Natural killer cell (primary cell): ENCODE results near the gene GNG7. TPM values are rescaled to one million over a fixed set of nuclear protein-coding genes. Genes with fewer than 3 reads are reported as not detected.
"Not testable (repeated sequence)": the region's sequence is repeated elsewhere in the genome, so short reads cannot be mapped to it uniquely, and the experiment has no call there.

Experiments
- ATAC-seq, 3 donors: fragments of 150-1000 bp in 2 of 3; fragments of 200-7000 bp in 1 of 3; cut with Tn5 transposase; 1 replicate in 1 of 3; 2 replicates in 2 of 3; pipeline ENCODE4 v1.10.0; 2021; ENCODE audit warnings: mild to moderate bottlenecking in 2 of 3, moderate library complexity in 2 of 3
- DNase-seq, 2 donors: peaks; one replicate each; pipeline versions ENCODE4 v3.0.0 to v3.0.0-alpha.2; 2013 to 2021; ENCODE audit warnings: mixed read lengths in 1 of 2
- H3K27ac ChIP-seq: one replicate; pipeline ENCODE4 v1.5.1; 2013; ENCODE audit warnings: mild to moderate bottlenecking, low read length
- H3K27me3 ChIP-seq: one replicate; pipeline ENCODE4 v1.6.1; 2013; ENCODE audit warnings: low read length; ENCODE audit not compliant: control insufficient read depth, insufficient read depth
- H3K36me3 ChIP-seq: one replicate; pipeline ENCODE4 v1.6.1; 2013; ENCODE audit warnings: low read length; ENCODE audit not compliant: control insufficient read depth, insufficient read depth
- H3K4me1 ChIP-seq: one replicate; pipeline ENCODE4 v1.6.1; 2013; ENCODE audit warnings: low read length; ENCODE audit not compliant: control insufficient read depth, insufficient read depth
- H3K4me3 ChIP-seq: one replicate; pipeline ENCODE4 v1.5.1; 2013; ENCODE audit warnings: low read length
- H3K9me3 ChIP-seq: one replicate; pipeline ENCODE4 v1.6.1; 2013; ENCODE audit warnings: low read length; ENCODE audit not compliant: control insufficient read depth, insufficient read depth
- H3K27ac Mint-ChIP-seq, 2 donors: one replicate each; pipeline ENCODE4 v1.8.0; 2022; ENCODE audit warnings: mild to moderate bottlenecking in 2 of 2, mixed read lengths in 2 of 2, moderate library complexity in 1 of 2
- H3K27me3 Mint-ChIP-seq, 2 donors: one replicate each; pipeline ENCODE4 v1.8.0; 2022; ENCODE audit warnings: low read depth in 2 of 2, mixed read lengths in 2 of 2
- H3K36me3 Mint-ChIP-seq: one replicate; pipeline ENCODE4 v1.8.0; 2022; ENCODE audit warnings: mixed read lengths
- H3K4me1 Mint-ChIP-seq, 2 donors: one replicate each; pipeline ENCODE4 v1.8.0; 2022; ENCODE audit warnings: mixed read lengths in 2 of 2
- H3K4me3 Mint-ChIP-seq: one replicate; pipeline ENCODE4 v1.8.0; 2022; ENCODE audit warnings: mild to moderate bottlenecking, moderate library complexity, mixed read lengths
- H3K9me3 Mint-ChIP-seq, 2 donors: one replicate each; pipeline ENCODE4 v1.8.0; 2022; ENCODE audit warnings: mixed read lengths in 2 of 2
- CTCF ChIP-seq: fragments of 200-600 bp; IDR thresholded peaks from one replicate; pipeline ENCODE4 v1.8.0; 2022; ENCODE audit warnings: antibody characterized with exemption
- WGBS: methylation state at CpG from one replicate; pipeline ENCODE4 v1.1.7; 2013; ENCODE audit warnings: missing lambda C conversion rate; ENCODE audit not compliant: insufficient coverage; 5-methylcytosine and 5-hydroxymethylcytosine counted together
- intact Hi-C: fragments of 100-400 bp; cut with micrococcal nuclease; formaldehyde crosslinking; loops from one replicate; pipeline ENCODE4 v1.14.2; 2022
- total RNA-seq, 4 donors: library from RNA; stranded (reverse); fragments of 120-200 nt in 1 of 4; gene quantifications; one replicate each; pipeline versions ENCODE4 v1.2.3 to v1.2.4, GENCODE V29; 2013 to 2022

GNG7 gene
- total RNA-seq, 3 donors from 2014 or later (not counting 1 experiment from before 2014, with no cell fraction given) = 0.75 to 4.8 (median 1.5) TPM

GRCh38 chr19:2560369-2560768 is 142.1 kb downstream of the GNG7 start:
- DNase-seq (no peak), ATAC-seq (no peak)
- Histone ChIP-seq H3K9me3 (no peaks in the 10 kb centered on the region), H3K27ac (no peak overlapping the region), H3K27me3 (no peaks in the 10 kb centered on the region), H3K36me3 (no peaks in the 10 kb centered on the region), H3K4me3 (no peak overlapping the region), H3K4me1 (peaks cover 34% of the 10 kb centered on the region)
- Mint-ChIP-seq H3K4me1 (peaks cover 23 to 25% of the 10 kb centered on the region in 2 donors), H3K36me3 (no peaks in the 10 kb centered on the region), H3K9me3 (no peaks in the 10 kb centered on the region), H3K27me3 (no peaks in the 10 kb centered on the region), H3K27ac (no peak overlapping the region), H3K4me3 (no peak overlapping the region)
- intact Hi-C loops = no loop called here
- WGBS = 95% methylated on average over 13 of the region's 13 CpGs
- no peak for TF ChIP-seq CTCF

GRCh38 chr19:2558543-2558942 is 144.0 kb downstream of the GNG7 start:
- Mint-ChIP-seq H3K4me1 (peaks cover 23 to 25% of the 10 kb centered on the region in 2 donors), H3K27ac (no peak overlapping the region), H3K36me3 (no peaks in the 10 kb centered on the region), H3K4me3 (no peak overlapping the region), H3K9me3 (no peaks in the 10 kb centered on the region), H3K27me3 (no peaks in the 10 kb centered on the region)
- Histone ChIP-seq H3K27me3 (no peaks in the 10 kb centered on the region), H3K9me3 (no peaks in the 10 kb centered on the region), H3K27ac (no peak overlapping the region), H3K4me1 (peaks cover 34% of the 10 kb centered on the region), H3K36me3 (no peaks in the 10 kb centered on the region), H3K4me3 (no peak overlapping the region)
- ATAC-seq (no peak), DNase-seq (no peak)
- intact Hi-C loops = no loop called here
- TF ChIP-seq CTCF = no peak
- WGBS = 100% methylated on average over 2 of the region's 2 CpGs

- H3K4me3 ChIP-seq, H3K9me3 ChIP-seq, H3K27ac ChIP-seq, ATAC-seq, H3K9me3 Mint-ChIP-seq, H3K27ac Mint-ChIP-seq, H3K4me3 Mint-ChIP-seq, intact Hi-C loops, DNase-seq, H3K27me3 Mint-ChIP-seq, H3K27me3 ChIP-seq, H3K36me3 Mint-ChIP-seq, H3K36me3 ChIP-seq: not testable (repeated sequence)
- peaks cover 24 to 25% of the 10 kb centered on the region in 2 donors for H3K4me1 Mint-ChIP-seq
- 69% methylated on average over 5 of the region's 7 CpGs for WGBS
- peaks cover 34% of the 10 kb centered on the region for H3K4me1 ChIP-seq
These were observed 144.4 kb downstream of the GNG7 start for GRCh38 chr19:2558131-2558530.

GRCh38 chr19:2557093-2557440 is 145.4 kb downstream of the GNG7 start:
- ATAC-seq = no peak
- intact Hi-C loops = no loop called here
- Mint-ChIP-seq H3K9me3 (no peaks in the 10 kb centered on the region), H3K27ac (no peak overlapping the region), H3K36me3 (no peaks in the 10 kb centered on the region), H3K4me3 (no peak overlapping the region), H3K4me1 (peaks cover 27 to 29% of the 10 kb centered on the region in 2 donors), H3K27me3 (no peaks in the 10 kb centered on the region)
- TF ChIP-seq CTCF = no peak
- no peaks in the 10 kb centered on the region for H3K36me3 ChIP-seq
- no peak overlapping the region for H3K4me3 ChIP-seq
- no peak for DNase-seq
- H3K4me1 ChIP-seq = peaks cover 35% of the 10 kb centered on the region
- H3K27ac ChIP-seq = no peak overlapping the region
- H3K9me3 ChIP-seq = no peaks in the 10 kb centered on the region
- no peaks in the 10 kb centered on the region for H3K27me3 ChIP-seq
- 94% methylated on average over 17 of the region's 17 CpGs for WGBS
